Left ventricle myocardium inferior (tissue), 1 donor: ENCODE results near the gene RIMS1. TPM values are rescaled to one million over a fixed set of nuclear protein-coding genes. Genes with fewer than 3 reads are reported as not detected.

Source experiments
- DNase-seq: peaks from one replicate; pipeline ENCODE4 v3.0.0-alpha.2; 2020
- H3K27ac ChIP-seq: fragments of 200-600 bp; replicated peaks from 2 replicates; pipeline ENCODE4 v1.8.0; 2021
- H3K27me3 ChIP-seq: fragments of 200-600 bp; 2 replicates; pipeline ENCODE4 v1.8.0; 2021; ENCODE audit warnings: low read depth
- H3K36me3 ChIP-seq: fragments of 200-600 bp; 2 replicates; pipeline ENCODE4 v1.8.0; 2021
- H3K4me1 ChIP-seq: fragments of 200-600 bp; 2 replicates; pipeline ENCODE4 v1.8.0; 2021
- H3K4me3 ChIP-seq: fragments of 200-600 bp; 2 replicates; pipeline ENCODE4 v1.8.0; 2021; ENCODE audit warnings: mild to moderate bottlenecking, moderate library complexity
- H3K9me3 ChIP-seq: fragments of 200-600 bp; replicated peaks from 2 replicates; pipeline ENCODE4 v1.8.0; 2021
- CTCF ChIP-seq: fragments of 200-600 bp; IDR thresholded peaks from 2 replicates; pipeline ENCODE4 v1.8.0; 2021; ENCODE audit warnings: antibody characterized with exemption, mild to moderate bottlenecking, borderline replicate concordance
- intact Hi-C: fragments of 100-400 bp; cut with micrococcal nuclease; formaldehyde crosslinking; loops from one replicate; pipeline ENCODE4 v1.11.0; 2022
- total RNA-seq: library from RNA; stranded (reverse); fragmentation: NEBNext Ultra II Directional; extraction: Animal tissue kit (Norgen Biotek cat#: 25700); gene quantifications from one replicate; pipeline ENCODE4 v1.2.1, GENCODE V29; 2021
- donor health status: DM: no; HTN: yes; CAD: no; lungs with severe emphysema.

The RIMS1 gene
- total RNA-seq, 1 donor from 2014 or later = 0.93 TPM

GRCh38 chr6:72250664-72251063 lies 364.3 kb downstream of the RIMS1 start:
- no peak for DNase-seq
- TF ChIP-seq CTCF = no peak
- no peaks in the 10 kb centered on the region for H3K9me3 ChIP-seq
- H3K4me3 ChIP-seq = no peak overlapping the region
- intact Hi-C loops = no loop called here
- H3K36me3 ChIP-seq = no peaks in the 10 kb centered on the region
- no peaks in the 10 kb centered on the region for H3K4me1 ChIP-seq
- H3K27ac ChIP-seq = no peak overlapping the region
- no peaks in the 10 kb centered on the region for H3K27me3 ChIP-seq

- Histone ChIP-seq H3K9me3 (no peaks in the 10 kb centered on the region), H3K4me1 (no peaks in the 10 kb centered on the region), H3K27me3 (no peaks in the 10 kb centered on the region), H3K4me3 (no peak overlapping the region), H3K36me3 (no peaks in the 10 kb centered on the region), H3K27ac (no peak overlapping the region)
- no peak for TF ChIP-seq CTCF
- DNase-seq = no peak
- intact Hi-C loops = no loop called here
These were observed 374.1 kb downstream of the RIMS1 start for GRCh38 chr6:72260489-72260888.

GRCh38 chr6:72261554-72261953 lies 375.2 kb downstream of the RIMS1 start:
- H3K4me1 ChIP-seq = no peaks in the 10 kb centered on the region
- H3K4me3 ChIP-seq = no peak overlapping the region
- H3K36me3 ChIP-seq = no peaks in the 10 kb centered on the region
- no peak overlapping the region for H3K27ac ChIP-seq
- no peak for TF ChIP-seq CTCF
- DNase-seq = no peak
- H3K9me3 ChIP-seq = no peaks in the 10 kb centered on the region
- no peaks in the 10 kb centered on the region for H3K27me3 ChIP-seq
- intact Hi-C loops = no loop called here

GRCh38 chr6:72262254-72262653 lies 375.9 kb downstream of the RIMS1 start:
- Histone ChIP-seq H3K27ac (no peak overlapping the region), H3K9me3 (no peaks in the 10 kb centered on the region), H3K36me3 (no peaks in the 10 kb centered on the region), H3K27me3 (no peaks in the 10 kb centered on the region), H3K4me3 (no peak overlapping the region), H3K4me1 (no peaks in the 10 kb centered on the region)
- intact Hi-C loops = no loop called here
- TF ChIP-seq CTCF = no peak
- DNase-seq = no peak

GRCh38 chr6:72267470-72267869 lies 381.1 kb downstream of the RIMS1 start:
- no peak overlapping the region for H3K27ac ChIP-seq
- H3K4me1 ChIP-seq = no peaks in the 10 kb centered on the region
- H3K9me3 ChIP-seq = no peaks in the 10 kb centered on the region
- no peak overlapping the region for H3K4me3 ChIP-seq
- no peaks in the 10 kb centered on the region for H3K36me3 ChIP-seq
- DNase-seq = no peak
- TF ChIP-seq CTCF = no peak
- no peaks in the 10 kb centered on the region for H3K27me3 ChIP-seq
- intact Hi-C loops = no loop called here

GRCh38 chr6:72271531-72271930 lies 385.2 kb downstream of the RIMS1 start:
- Histone ChIP-seq H3K4me3 (no peak overlapping the region), H3K27me3 (no peaks in the 10 kb centered on the region), H3K36me3 (no peaks in the 10 kb centered on the region), H3K27ac (no peak overlapping the region), H3K9me3 (no peaks in the 10 kb centered on the region), H3K4me1 (no peaks in the 10 kb centered on the region)
- intact Hi-C loops = no loop called here
- no peak for DNase-seq
- no peak for TF ChIP-seq CTCF
